Astrocyte (in vitro differentiated cells and primary cell): ENCODE measurements around the gene PTPRD. TPM values are rescaled to one million over a fixed set of nuclear protein-coding genes. Genes with fewer than 3 reads are reported as not detected.

Experiments used
- DNase-seq: peaks from one replicate; pipeline ENCODE4 v3.0.0-alpha.2; 2010; ENCODE audit warnings: low read depth
- FAIRE-seq: peaks from 2 replicates; lab custom pipeline; 2011; peaks lifted over from hg19 to GRCh38; lab: Jason Lieb, UNC
- H2AFZ ChIP-seq: 2 replicates; pipeline ENCODE4 v1.6.0; 2012; ENCODE audit warnings: low read depth, low read length, inconsistent platforms
- H3K27ac ChIP-seq: 2 replicates; pipeline ENCODE4 v1.5.1; 2011; ENCODE audit warnings: low read depth, low read length, inconsistent platforms
- H3K27me3 ChIP-seq: 2 replicates; pipeline ENCODE4 v1.6.0; 2011; ENCODE audit warnings: low read length, inconsistent platforms; ENCODE audit not compliant: insufficient read depth
- H3K36me3 ChIP-seq: 2 replicates; pipeline ENCODE4 v1.5.1; 2011; ENCODE audit warnings: low read length, inconsistent platforms; ENCODE audit not compliant: insufficient read depth
- H3K4me1 ChIP-seq: 2 replicates; pipeline ENCODE4 v1.5.1; 2011; ENCODE audit warnings: low read length, inconsistent platforms; ENCODE audit not compliant: insufficient read depth
- H3K4me2 ChIP-seq: 2 replicates; pipeline ENCODE4 v1.6.0; 2012; ENCODE audit warnings: low read length, inconsistent platforms
- H3K4me3 ChIP-seq: 2 replicates; pipeline ENCODE4 v1.5.1; 2011; ENCODE audit warnings: low read depth, mild to moderate bottlenecking, low read length, inconsistent platforms; ENCODE audit not compliant: insufficient read depth
- H3K79me2 ChIP-seq: 2 replicates; pipeline ENCODE4 v1.6.0; 2012; ENCODE audit warnings: mild to moderate bottlenecking, low read length, inconsistent platforms; ENCODE audit not compliant: insufficient read depth
- H3K9ac ChIP-seq: 2 replicates; pipeline ENCODE4 v1.6.0; 2012; ENCODE audit warnings: mild to moderate bottlenecking, low read length, inconsistent platforms
- H3K9me3 ChIP-seq: 2 replicates; pipeline ENCODE4 v1.5.1; 2012; ENCODE audit warnings: low read depth, mild to moderate bottlenecking, low read length, inconsistent platforms; ENCODE audit not compliant: insufficient read depth
- H4K20me1 ChIP-seq: 2 replicates; pipeline ENCODE4 v1.6.0; 2012; ENCODE audit warnings: low read length, inconsistent platforms; ENCODE audit not compliant: insufficient read depth
- H3K27ac Mint-ChIP-seq: one replicate; pipeline ENCODE4 v1.8.0; 2021; ENCODE audit warnings: mild to moderate bottlenecking, mixed read lengths; ENCODE audit not compliant: unreplicated experiment
- H3K27me3 Mint-ChIP-seq: one replicate; pipeline ENCODE4 v1.8.0; 2021; ENCODE audit warnings: low read depth, mixed read lengths; ENCODE audit not compliant: unreplicated experiment
- H3K36me3 Mint-ChIP-seq: one replicate; pipeline ENCODE4 v1.8.0; 2021; ENCODE audit warnings: low read depth, mixed read lengths; ENCODE audit not compliant: unreplicated experiment
- H3K4me1 Mint-ChIP-seq: one replicate; pipeline ENCODE4 v1.8.0; 2021; ENCODE audit warnings: low read depth, mixed read lengths; ENCODE audit not compliant: unreplicated experiment
- H3K4me3 Mint-ChIP-seq: one replicate; pipeline ENCODE4 v1.8.0; 2021; ENCODE audit warnings: mild to moderate bottlenecking, moderate library complexity, mixed read lengths; ENCODE audit not compliant: unreplicated experiment
- H3K9me3 Mint-ChIP-seq: one replicate; pipeline ENCODE4 v1.8.0; 2021; ENCODE audit warnings: mild to moderate bottlenecking, mixed read lengths; ENCODE audit not compliant: unreplicated experiment
- EZH2 ChIP-seq: IDR thresholded peaks from 2 replicates; pipeline ENCODE4 v1.6.1; 2012; ENCODE audit warnings: mild to moderate bottlenecking, low read length, inconsistent platforms; ENCODE audit not compliant: insufficient read depth
- total RNA-seq: library from RNA; stranded (reverse); gene quantifications from 2 replicates; pipeline ENCODE4 v1.2.1, GENCODE V29; 2021
- TF ChIP-seq, protein P1 (sequence below): IDR thresholded peaks from 2 replicates; pipeline ENCODE4 v1.5.1; 2011; ENCODE audit warnings: low read depth, mild to moderate bottlenecking, inconsistent platforms, low read length, moderate library complexity; ENCODE audit not compliant: insufficient read depth

PTPRD gene
- total RNA-seq, 1 donor from 2014 or later, result 88.1 TPM

DNA sequence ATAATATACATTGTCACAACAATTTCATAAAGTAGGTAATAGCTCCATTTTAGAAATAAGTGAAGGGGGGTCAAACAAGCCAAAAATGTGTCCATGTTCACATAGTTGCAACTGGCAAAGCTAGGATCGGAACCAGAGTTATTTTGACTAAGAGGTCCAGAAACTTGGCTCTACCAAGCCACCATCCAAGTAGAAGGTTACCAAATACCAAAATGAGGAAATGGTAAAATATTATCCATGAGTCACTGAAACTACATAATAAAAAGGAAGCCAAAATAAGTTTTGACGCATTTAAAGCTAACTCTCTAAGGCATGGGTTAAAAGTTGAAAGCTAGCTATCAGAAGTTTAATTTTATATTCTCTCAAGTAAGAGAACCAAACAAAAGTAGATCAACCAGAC is 1926.3 kb downstream of the PTPRD start:
- H3K4me3 Mint-ChIP-seq, result no peak overlapping the region
- no peak overlapping the region for H2AFZ ChIP-seq
- H3K27me3 Mint-ChIP-seq, result no peaks in the 10 kb centered on the region
- H3K4me1 ChIP-seq, result no peaks in the 10 kb centered on the region
- TF ChIP-seq, protein P1, sequence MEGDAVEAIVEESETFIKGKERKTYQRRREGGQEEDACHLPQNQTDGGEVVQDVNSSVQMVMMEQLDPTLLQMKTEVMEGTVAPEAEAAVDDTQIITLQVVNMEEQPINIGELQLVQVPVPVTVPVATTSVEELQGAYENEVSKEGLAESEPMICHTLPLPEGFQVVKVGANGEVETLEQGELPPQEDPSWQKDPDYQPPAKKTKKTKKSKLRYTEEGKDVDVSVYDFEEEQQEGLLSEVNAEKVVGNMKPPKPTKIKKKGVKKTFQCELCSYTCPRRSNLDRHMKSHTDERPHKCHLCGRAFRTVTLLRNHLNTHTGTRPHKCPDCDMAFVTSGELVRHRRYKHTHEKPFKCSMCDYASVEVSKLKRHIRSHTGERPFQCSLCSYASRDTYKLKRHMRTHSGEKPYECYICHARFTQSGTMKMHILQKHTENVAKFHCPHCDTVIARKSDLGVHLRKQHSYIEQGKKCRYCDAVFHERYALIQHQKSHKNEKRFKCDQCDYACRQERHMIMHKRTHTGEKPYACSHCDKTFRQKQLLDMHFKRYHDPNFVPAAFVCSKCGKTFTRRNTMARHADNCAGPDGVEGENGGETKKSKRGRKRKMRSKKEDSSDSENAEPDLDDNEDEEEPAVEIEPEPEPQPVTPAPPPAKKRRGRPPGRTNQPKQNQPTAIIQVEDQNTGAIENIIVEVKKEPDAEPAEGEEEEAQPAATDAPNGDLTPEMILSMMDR, result no peak
- no peak for TF ChIP-seq EZH2
- no peak overlapping the region for H3K27ac ChIP-seq
- H3K4me2 ChIP-seq, result no peak overlapping the region
- H4K20me1 ChIP-seq, result no peaks in the 10 kb centered on the region
- no peak overlapping the region for H3K4me3 ChIP-seq
- no peaks in the 10 kb centered on the region for H3K27me3 ChIP-seq
- no peaks in the 10 kb centered on the region for H3K9me3 Mint-ChIP-seq
- H3K36me3 ChIP-seq, result no peaks in the 10 kb centered on the region
- no peak overlapping the region for H3K27ac Mint-ChIP-seq
- H3K9ac ChIP-seq, result no peak overlapping the region
- FAIRE-seq (no peak), DNase-seq (no peak)
- no peaks in the 10 kb centered on the region for H3K36me3 Mint-ChIP-seq
- no peaks in the 10 kb centered on the region for H3K79me2 ChIP-seq
- no peaks in the 10 kb centered on the region for H3K9me3 ChIP-seq
- H3K4me1 Mint-ChIP-seq, result no peaks in the 10 kb centered on the region

DNA sequence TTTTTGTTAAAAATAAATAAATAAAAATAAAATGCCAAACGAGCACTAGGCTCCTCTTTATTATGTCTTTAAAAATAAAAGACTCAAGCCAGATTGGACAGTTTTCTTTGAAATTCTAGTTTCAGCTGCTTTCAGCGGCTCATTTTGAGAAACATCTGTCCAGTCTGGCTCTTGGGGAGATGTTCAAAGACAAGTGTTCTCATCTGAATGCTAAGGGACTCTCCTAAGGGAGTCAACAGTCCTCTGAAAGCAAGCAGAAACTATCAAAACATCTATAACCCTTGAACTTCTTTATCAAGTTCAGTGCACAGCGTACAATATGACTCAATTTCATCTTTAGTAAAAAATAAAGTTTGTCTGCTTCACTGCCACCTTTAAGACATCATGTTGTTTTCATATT is 1927.0 kb downstream of the PTPRD start:
- Mint-ChIP-seq H3K4me3 (no peak overlapping the region), H3K4me1 (peaks cover 1% of the 10 kb centered on the region), H3K27me3 (no peaks in the 10 kb centered on the region), H3K27ac (no peak overlapping the region), H3K36me3 (no peaks in the 10 kb centered on the region), H3K9me3 (no peaks in the 10 kb centered on the region)
- Histone ChIP-seq H3K9me3 (no peaks in the 10 kb centered on the region), H3K9ac (no peak overlapping the region), H3K79me2 (no peaks in the 10 kb centered on the region), H3K27ac (no peak overlapping the region), H3K27me3 (no peaks in the 10 kb centered on the region), H3K36me3 (no peaks in the 10 kb centered on the region), H3K4me1 (no peaks in the 10 kb centered on the region), H3K4me2 (no peak overlapping the region), H4K20me1 (no peaks in the 10 kb centered on the region), H2AFZ (no peak overlapping the region), H3K4me3 (no peak overlapping the region)
- TF ChIP-seq, protein P1, result no peak
- no peak for TF ChIP-seq EZH2
- no peak for FAIRE-seq
- DNase-seq, result no peak

DNA sequence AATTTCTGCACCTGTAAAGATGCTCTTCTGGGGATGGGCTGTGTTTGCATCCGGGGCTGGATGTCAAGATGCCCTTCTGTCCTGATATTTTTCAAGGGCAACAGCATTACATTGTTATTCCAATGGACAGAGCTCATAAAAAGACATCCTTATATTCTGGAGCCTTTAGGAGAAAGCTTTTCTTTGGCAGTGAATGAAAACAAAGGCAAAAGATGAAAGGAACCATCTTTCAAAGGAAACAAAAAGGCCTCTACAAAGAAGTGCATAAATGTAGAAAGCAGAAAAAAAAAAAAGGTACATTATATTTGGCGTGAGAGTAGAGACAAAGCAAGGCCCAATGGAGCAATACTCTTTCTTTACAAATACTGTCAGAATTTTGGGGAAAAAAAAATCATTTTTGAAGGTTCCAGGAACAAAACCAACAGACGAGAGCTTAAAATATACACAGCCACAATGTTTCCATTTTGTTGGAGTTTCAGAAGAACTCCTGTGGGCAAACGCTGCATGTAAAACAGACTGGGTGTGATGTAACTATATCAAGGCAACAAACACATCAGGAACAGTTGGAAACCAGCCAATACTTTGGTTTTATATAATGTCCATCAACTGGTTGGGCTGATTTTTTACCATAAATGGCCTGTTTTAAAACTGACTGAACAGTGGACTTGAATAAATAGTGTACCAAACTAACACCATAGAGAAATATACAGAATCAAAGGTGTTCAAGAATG is 1927.7 kb downstream of the PTPRD start:
- TF ChIP-seq, protein P1, result no peak
- no peak for TF ChIP-seq EZH2
- Mint-ChIP-seq H3K36me3 (no peaks in the 10 kb centered on the region), H3K9me3 (no peaks in the 10 kb centered on the region), H3K27me3 (no peaks in the 10 kb centered on the region), H3K4me3 (no peak overlapping the region), H3K27ac (no peak overlapping the region), H3K4me1 (peaks cover 1% of the 10 kb centered on the region)
- H3K4me2 ChIP-seq, result no peak overlapping the region
- no peak overlapping the region for H3K27ac ChIP-seq
- no peaks in the 10 kb centered on the region for H3K27me3 ChIP-seq
- H2AFZ ChIP-seq, result no peak overlapping the region
- no peaks in the 10 kb centered on the region for H3K9me3 ChIP-seq
- no peak for DNase-seq
- no peaks in the 10 kb centered on the region for H4K20me1 ChIP-seq
- H3K9ac ChIP-seq, result no peak overlapping the region
- H3K79me2 ChIP-seq, result no peaks in the 10 kb centered on the region
- H3K4me1 ChIP-seq, result no peaks in the 10 kb centered on the region
- no peak for FAIRE-seq
- no peaks in the 10 kb centered on the region for H3K36me3 ChIP-seq
- H3K4me3 ChIP-seq, result no peak overlapping the region
